ENCODE results near the gene CBLIF.

DNA sequence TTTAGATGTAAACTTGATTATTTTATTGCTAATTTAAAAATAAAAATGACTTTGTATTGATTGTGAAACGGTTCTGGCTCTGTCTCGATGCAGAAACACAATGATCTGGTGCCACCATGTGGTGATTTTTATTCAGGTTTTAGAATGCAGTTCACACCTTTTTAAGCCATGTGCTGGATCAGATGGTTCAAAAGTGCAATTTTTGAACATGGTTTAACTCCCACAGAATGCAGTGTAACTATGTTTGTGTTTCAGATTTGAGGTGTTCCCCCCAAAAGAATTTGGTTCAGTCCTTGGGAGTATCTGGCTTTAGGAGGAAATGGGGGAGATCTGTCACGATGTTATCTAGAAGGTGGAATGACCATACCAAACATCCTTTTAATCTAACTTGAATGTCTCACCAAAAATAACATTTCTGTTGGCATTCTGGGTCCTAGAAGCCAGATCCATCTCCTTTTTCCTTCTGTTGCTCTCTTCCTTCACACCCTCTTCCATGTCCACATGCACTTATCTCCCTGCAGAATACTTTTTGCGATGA is 42.6 kb downstream of the CBLIF start:
- peak; percentile 60 for TF ChIP-seq CTCF (IDR thresholded peaks at IDR 0.05; ENCODE audit: low read depth, low read length, poor library complexity, severe bottlenecking)
- TF ChIP-seq EZH2phosphoT487 (IDR thresholded peaks at IDR 0.05; ENCODE audit: borderline replicate concordance, low read length) = no peak
